ENCODE measurements around the gene EREG. TPM values are rescaled to one million over a fixed set of nuclear protein-coding genes. Genes with fewer than 3 reads are reported as not detected.

The EREG gene
- total RNA-seq, 1 donor: 15.0 TPM

GRCh38 chr4:74378573-74378972 lies 13.6 kb downstream of the EREG start:
- no peak overlapping the region for H3K4me3 ChIP-seq (ENCODE audit: low read depth, low read length)
- TF ChIP-seq CTCF (IDR thresholded peaks at IDR 0.05; ENCODE audit: insufficient read depth, low read length): no peak
- DNase-seq (ENCODE audit: low read depth): peak; percentile 57

- no peak for DNase-seq (ENCODE audit: low read depth)
- TF ChIP-seq CTCF (IDR thresholded peaks at IDR 0.05; ENCODE audit: insufficient read depth, low read length): no peak
- no peak overlapping the region for H3K4me3 ChIP-seq (ENCODE audit: low read depth, low read length)
These were observed 15.0 kb downstream of the EREG start for GRCh38 chr4:74379912-74380311.

GRCh38 chr4:74385386-74385785 lies 20.4 kb downstream of the EREG start:
- no peak for DNase-seq (ENCODE audit: low read depth)
- H3K4me3 ChIP-seq (ENCODE audit: low read depth, low read length): no peak overlapping the region
- no peak for TF ChIP-seq CTCF (IDR thresholded peaks at IDR 0.05; ENCODE audit: insufficient read depth, low read length)

GRCh38 chr4:74386159-74386558 lies 21.2 kb downstream of the EREG start:
- DNase-seq (ENCODE audit: low read depth): no peak
- no peak for TF ChIP-seq CTCF (IDR thresholded peaks at IDR 0.05; ENCODE audit: insufficient read depth, low read length)

GRCh38 chr4:74387790-74388189 lies 22.8 kb downstream of the EREG start:
- TF ChIP-seq CTCF (IDR thresholded peaks at IDR 0.05; ENCODE audit: insufficient read depth, low read length): no peak
- no peak for DNase-seq (ENCODE audit: low read depth)

More at GRCh38 chr4:74386159-74386558, 21.2 kb downstream of the EREG start:
- H3K4me3 ChIP-seq (ENCODE audit: low read depth, low read length): no peak overlapping the region

GRCh38 chr4:74389494-74389893 lies 24.5 kb downstream of the EREG start:
- no peak overlapping the region for H3K4me3 ChIP-seq (ENCODE audit: low read depth, low read length)
- no peak for TF ChIP-seq CTCF (IDR thresholded peaks at IDR 0.05; ENCODE audit: insufficient read depth, low read length)
- no peak for DNase-seq (ENCODE audit: low read depth)

More at GRCh38 chr4:74387790-74388189, 22.8 kb downstream of the EREG start:
- no peak overlapping the region for H3K4me3 ChIP-seq (ENCODE audit: low read depth, low read length)

- TF ChIP-seq CTCF (IDR thresholded peaks at IDR 0.05; ENCODE audit: insufficient read depth, low read length): no peak
- H3K4me3 ChIP-seq (ENCODE audit: low read depth, low read length): no peak overlapping the region
- no peak for DNase-seq (ENCODE audit: low read depth)
These were observed 25.7 kb downstream of the EREG start for GRCh38 chr4:74390677-74391076.
